ENCODE data around the gene PARD6G.
"Not testable (repeated sequence)": the region's sequence is repeated elsewhere in the genome, so short reads cannot be mapped to it uniquely, and the experiment has no call there.

- TF ChIP-seq CTCF, EZH2phosphoT487, EZH2 (IDR thresholded peaks at IDR 0.05): not testable (repeated sequence)
Measured at GRCh38 chr18:80237519-80237918, 9.8 kb downstream of the PARD6G start.

Measured in neural progenitor cell (in vitro differentiated cells).